NCI-H345 treated with DMSO at 0.1 percent for 48 hours (cell line): ENCODE results near the gene FKBP6.
"Not testable (repeated sequence)": the region's sequence is repeated elsewhere in the genome, so short reads cannot be mapped to it uniquely, and the experiment has no call there.

Source experiments
- DNase-seq: peaks from one replicate; lab custom pipeline; 2025; ENCODE audit not compliant: unreplicated experiment; lab: John Stamatoyannopoulos, UW

FKBP6 gene

DNA sequence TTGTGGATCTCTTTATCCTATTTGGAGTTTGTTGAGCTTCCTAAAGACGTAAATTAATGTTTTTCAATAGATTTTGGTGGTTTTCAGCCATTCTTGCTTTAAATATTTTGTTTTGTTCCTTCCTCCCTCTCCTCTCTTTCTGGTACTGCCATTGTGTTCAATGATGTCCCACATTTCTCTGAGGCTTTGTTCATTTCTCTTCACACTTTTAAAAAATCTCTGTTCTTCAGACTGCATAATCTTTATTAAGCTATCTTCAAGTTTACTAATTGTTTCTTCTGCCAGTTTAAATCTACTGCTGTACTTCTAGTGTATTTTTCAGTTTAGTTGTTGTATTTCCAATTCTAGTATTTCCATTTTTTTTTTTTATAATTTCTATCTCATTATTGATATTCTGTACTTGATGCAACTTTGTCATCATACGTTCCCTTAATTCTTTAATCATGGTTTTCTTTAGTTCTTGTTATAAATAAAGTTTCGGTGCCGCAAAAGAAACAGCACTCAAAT is 60.0 kb downstream of the FKBP6 start:
- DNase-seq: no peak

DNA sequence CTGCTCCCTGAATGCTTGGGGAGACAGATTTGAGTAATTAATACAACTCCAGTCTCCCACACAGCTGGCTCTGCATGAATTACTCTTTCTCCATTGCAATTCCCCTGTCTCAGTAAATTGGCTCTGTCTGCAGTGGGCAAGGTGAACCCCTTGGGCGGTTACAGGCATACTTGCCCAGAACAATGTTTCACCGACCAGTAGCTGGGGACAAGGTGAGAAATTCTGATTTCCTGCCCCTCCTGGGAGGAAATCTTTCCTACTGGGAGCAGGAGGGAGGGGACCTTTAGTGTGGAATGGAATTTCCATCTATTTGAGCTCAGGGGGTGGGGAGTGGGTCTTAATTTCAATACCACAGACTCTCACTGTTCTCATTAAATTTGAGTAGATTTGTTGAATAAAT is 63.4 kb downstream of the FKBP6 start:
- no peak for DNase-seq

DNA sequence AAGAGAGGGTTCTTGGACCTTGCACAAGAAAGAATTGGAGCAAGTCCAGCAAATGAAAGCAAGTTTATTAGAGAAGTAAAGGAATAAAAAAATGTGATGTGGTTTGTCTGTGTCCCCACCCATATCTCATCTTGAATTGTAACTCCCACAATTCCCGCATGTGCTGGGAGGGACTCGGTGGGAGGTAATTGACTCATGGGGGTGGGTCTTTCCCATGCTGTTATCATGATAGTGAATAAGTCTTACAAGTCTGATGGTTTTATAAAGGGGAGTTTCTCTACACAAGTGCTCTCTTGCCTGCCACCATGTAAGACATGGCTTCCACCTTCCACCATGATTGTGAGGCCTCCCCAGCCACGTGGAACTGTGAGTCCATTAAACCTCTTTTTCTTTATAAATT is 66.5 kb downstream of the FKBP6 start:
- DNase-seq: no peak

DNA sequence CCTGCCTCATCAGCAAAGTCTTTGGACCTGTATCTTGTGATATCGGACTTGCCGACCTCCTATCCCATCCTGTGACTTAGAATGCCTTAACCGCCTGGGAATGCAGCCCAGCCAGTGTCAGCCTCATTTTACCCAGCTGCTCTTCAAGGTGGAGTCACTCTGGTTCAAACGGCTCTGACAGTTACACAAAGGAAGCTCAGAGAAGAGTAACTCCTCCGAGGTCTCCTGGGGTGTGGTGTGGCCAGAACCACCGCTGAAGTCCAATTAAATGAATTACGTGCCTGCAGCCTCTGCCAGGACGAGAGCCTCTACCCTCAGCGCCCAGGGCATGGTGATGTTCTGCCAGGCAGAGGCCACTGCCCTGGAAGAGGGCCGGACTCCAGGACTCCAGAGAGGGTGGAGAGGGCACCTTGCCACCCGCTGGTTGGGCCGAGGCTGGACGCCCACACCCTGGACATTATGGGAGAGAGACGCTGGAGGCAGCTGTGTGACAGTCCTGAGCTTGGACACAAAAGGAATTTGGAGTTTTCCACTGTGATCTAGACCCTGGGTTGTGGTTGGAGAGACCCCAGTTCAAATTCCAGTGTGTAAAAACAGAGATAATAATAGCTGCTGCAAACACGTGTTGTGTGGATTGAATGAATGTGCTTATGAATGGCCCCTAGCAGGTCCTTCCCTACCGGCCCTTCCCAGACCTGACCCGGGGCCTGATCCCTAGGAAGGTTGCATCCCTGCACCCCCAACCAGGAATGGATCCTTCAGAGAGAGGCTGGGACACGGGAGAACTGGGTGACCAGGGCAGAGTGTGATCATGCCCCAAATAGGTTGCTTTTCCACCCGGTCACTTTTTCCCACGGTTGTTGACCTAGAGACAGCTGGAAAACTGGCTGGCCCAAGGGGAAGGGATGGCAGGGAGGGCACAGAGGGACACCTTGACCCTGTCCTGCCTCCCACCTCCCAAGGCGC is 67.9 kb downstream of the FKBP6 start:
- DNase-seq: no peak

DNA sequence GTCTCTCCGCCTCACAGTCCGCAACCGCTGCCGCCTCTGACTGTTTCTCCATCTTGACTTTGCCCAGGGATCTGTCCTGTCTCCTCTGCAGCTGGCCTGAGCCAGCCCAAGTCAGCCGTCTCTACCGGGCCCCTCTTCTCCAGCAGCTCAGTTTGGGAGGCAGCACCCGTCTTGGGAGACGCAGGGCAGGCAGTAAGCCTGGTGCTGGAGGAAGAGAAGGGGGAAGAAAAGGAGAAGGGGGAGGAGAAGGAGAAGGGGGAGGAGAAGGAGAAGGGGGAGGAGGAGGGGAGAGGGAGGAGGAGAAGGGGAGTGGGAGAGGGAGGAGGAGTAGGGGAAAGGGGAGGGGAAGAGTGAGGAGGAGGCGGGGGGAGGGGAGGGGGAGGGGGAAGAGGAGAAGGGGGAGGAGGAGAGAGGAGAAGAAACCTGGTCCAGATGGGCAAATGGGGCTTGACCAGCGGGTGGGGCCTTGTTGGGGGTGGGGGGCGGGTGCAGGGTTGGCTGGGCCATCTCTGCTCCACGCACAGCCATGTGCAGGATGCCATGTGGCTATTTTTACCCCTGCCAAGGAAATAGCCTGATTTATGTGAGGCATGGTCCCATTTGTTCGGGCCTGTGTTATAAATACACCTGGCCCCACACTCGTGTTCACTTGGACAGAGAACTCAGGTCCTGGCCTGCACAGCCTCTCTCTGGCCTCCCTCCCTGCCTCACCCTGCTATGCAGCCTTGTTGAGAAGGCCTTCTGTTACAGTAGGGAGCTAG is 69.7 kb downstream of the FKBP6 start:
- DNase-seq: no peak

DNA sequence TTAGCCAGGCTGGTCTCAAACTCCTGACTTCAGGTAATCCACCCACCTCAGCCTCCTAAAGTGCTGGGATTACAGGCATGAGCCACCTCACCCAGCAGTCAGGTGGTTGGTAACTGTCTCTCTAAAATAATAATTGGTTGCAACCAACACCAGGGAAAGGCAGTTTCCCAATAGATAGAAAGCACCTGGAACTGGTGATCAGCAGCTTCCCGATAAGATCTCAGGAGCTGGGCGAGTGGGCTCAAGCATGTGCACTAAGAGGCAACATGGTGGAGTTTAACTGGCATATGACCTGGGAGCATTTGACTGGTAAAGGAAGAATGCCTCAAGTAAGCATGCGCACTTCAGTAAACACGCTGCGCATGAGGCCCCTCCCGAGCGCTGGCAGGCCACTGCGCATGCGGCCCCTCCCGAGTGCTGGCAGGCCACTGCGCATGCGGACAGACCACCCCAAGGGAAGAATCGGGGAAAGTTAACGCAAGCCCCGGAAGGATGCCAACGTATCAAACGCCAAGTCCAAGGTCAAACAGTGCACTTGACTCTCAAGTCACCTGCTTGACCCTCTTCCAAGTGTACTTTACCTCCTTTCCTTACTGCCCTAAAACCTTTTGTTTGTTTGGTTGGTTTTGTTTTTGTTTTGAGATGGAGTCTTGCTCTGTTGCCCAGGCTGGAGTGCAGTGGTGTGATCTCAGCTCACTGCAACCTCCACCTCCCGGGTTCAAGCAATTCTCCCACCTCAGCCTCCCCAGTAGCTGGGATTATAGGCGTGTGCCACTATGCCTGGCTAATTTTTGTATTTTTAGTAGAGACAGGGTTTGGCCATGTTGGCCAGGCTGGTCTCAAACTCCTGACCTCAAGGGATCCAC is 71.5 kb downstream of the FKBP6 start:
- not testable (repeated sequence) for DNase-seq

DNA sequence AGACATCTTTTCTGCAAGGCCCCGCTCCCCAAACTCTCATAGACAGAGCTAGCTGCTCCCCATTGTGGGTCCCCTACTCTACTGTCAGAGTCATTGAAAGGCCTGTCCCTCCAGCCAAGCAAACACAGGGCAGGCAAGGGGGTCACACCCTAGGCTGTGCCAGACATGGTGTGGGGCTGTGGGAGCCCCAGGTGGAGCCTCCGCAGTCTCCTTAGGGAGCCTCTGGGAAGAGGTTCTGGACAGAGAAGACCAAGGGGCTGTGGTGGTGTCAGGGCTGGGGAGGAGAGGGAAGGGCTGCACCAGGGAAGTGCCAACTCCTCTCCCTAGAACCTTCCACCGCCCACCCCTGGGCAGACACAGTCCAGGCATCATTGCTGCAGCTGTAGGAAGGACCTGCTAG is 76.9 kb downstream of the FKBP6 start:
- not testable (repeated sequence) for DNase-seq
